Activated CD8-positive, alpha-beta memory T cell treated with anti-CD3 and anti-CD28 coated beads, Interleukin-2, amount 50 U/mL, for 1 hour (primary cell): ENCODE data around the gene TMA7B.

Experiments
- DNase-seq: peaks from one replicate; pipeline ENCODE4 v3.0.0-alpha.2; 2020; ENCODE audit errors: extremely low read depth

The TMA7B gene

GRCh38 chr22:39952347-39952746 lies 7.8 kb upstream of the TMA7B start:
- DNase-seq = no peak

GRCh38 chr22:39953101-39953500 lies 7.1 kb upstream of the TMA7B start:
- no peak for DNase-seq

GRCh38 chr22:39954584-39955055 lies 5.6 kb upstream of the TMA7B start:
- no peak for DNase-seq

GRCh38 chr22:39955675-39956074 lies 4.5 kb upstream of the TMA7B start:
- no peak for DNase-seq

- no peak for DNase-seq
Measured at GRCh38 chr22:39956932-39957664, 3.1 kb upstream of the TMA7B start.

GRCh38 chr22:39958009-39958711 lies 2.0 kb upstream of the TMA7B start:
- DNase-seq = no peak

GRCh38 chr22:39958949-39959639 lies 1.1 kb upstream of the TMA7B start:
- DNase-seq = no peak

GRCh38 chr22:39960791-39961746 lies 872 bp downstream of the TMA7B start:
- DNase-seq = peak; percentile 53

GRCh38 chr22:39962071-39962470 lies 1.9 kb downstream of the TMA7B start:
- DNase-seq = no peak

- DNase-seq = no peak
Measured at GRCh38 chr22:39965748-39966147, 5.6 kb downstream of the TMA7B start.

GRCh38 chr22:39966470-39966869 lies 6.3 kb downstream of the TMA7B start:
- DNase-seq = no peak

- no peak for DNase-seq
Measured at GRCh38 chr22:39967103-39967829, 7.1 kb downstream of the TMA7B start.

GRCh38 chr22:39967996-39968972 lies 8.1 kb downstream of the TMA7B start:
- DNase-seq = no peak

GRCh38 chr22:39970742-39971141 lies 10.5 kb downstream of the TMA7B start:
- DNase-seq = no peak

- no peak for DNase-seq
Measured at GRCh38 chr22:39972641-39973040, 12.4 kb downstream of the TMA7B start.

- DNase-seq = no peak
Measured at GRCh38 chr22:39973656-39974055, 13.5 kb downstream of the TMA7B start.

GRCh38 chr22:39974065-39974464 lies 13.9 kb downstream of the TMA7B start:
- no peak for DNase-seq

GRCh38 chr22:39979048-39979447 lies 18.9 kb downstream of the TMA7B start:
- DNase-seq = no peak

GRCh38 chr22:39979458-39979857 lies 19.3 kb downstream of the TMA7B start:
- DNase-seq = no peak

- DNase-seq = no peak
Measured at GRCh38 chr22:39980596-39980995, 20.4 kb downstream of the TMA7B start.
